Mesothelial cell of epicardium (in vitro differentiated cells): Measurements from ENCODE around the gene INCA1. TPM values are rescaled to one million over a fixed set of nuclear protein-coding genes. Genes with fewer than 3 reads are reported as not detected.

Source experiments
- DNase-seq, 2 experiments: peaks; one replicate each; pipeline ENCODE4 v3.0.0; 2021; ENCODE audit warnings: low spot score in 2 of 2; ENCODE audit not compliant: unreplicated experiment in 2 of 2
- H3K27ac Mint-ChIP-seq: 2 replicates; pipeline ENCODE4 v1.8.0; 2021; ENCODE audit warnings: mixed read lengths
- H3K27me3 Mint-ChIP-seq: 2 replicates; pipeline ENCODE4 v1.8.0; 2021; ENCODE audit warnings: low read depth, mixed read lengths
- H3K36me3 Mint-ChIP-seq: 2 replicates; pipeline ENCODE4 v1.8.0; 2021; ENCODE audit warnings: mixed read lengths
- H3K4me1 Mint-ChIP-seq: 2 replicates; pipeline ENCODE4 v1.8.0; 2021; ENCODE audit warnings: mixed read lengths
- H3K4me3 Mint-ChIP-seq: 2 replicates; pipeline ENCODE4 v1.8.0; 2021; ENCODE audit warnings: mild to moderate bottlenecking, moderate library complexity, mixed read lengths
- H3K9me3 Mint-ChIP-seq: 2 replicates; pipeline ENCODE4 v1.8.0; 2021; ENCODE audit warnings: mixed read lengths
- total RNA-seq: library from RNA; stranded (reverse); gene quantifications from 3 replicates; pipeline ENCODE4 v1.2.1, GENCODE V29; 2021
- TF ChIP-seq, protein P1 (sequence below): fragments of 200-600 bp; sonication (generic); IDR thresholded peaks from one replicate; pipeline ENCODE4 v1.5.0; 2021; ENCODE audit warnings: antibody characterized with exemption; ENCODE audit not compliant: unreplicated experiment

Gene INCA1
- total RNA-seq, 1 donor from 2014 or later: 2.7 TPM

DNA sequence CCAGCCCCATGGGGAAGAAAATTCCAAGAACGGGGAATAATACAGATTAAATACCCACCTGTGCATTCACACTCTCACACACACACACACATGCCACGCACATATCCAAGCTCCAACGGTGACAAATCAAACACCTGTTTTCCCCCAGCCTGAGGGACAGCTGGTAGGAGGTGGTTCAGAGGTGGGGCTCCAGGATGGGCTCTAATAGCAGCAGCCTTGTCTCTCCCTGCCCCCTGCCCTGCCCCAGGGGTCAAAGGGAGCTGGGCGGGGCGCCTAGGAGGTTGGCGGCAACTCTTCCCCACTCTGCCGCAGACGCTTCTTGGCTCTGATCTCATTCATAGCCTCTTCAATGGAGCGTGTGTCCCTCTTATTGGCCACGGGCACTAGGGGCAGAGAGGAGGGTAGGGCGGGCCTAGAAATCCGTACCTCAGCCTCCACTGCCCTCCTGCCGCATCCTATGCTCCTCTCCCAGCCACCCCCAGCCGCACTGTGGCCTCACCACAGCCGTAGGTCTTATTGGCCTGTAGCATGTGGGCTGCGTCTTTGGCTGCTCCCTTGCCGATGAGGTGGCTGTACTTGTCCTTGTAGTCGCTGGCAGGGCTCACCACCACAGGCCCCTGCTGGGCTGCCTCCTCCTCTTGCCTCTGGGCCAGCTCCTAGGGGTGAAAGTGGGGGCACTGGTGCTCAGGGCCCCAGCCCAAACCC, 37.9 kb downstream of the INCA1 start:
- Mint-ChIP-seq H3K9me3 (no peaks in the 10 kb centered on the region), H3K4me1 (no peaks in the 10 kb centered on the region), H3K27me3 (no peaks in the 10 kb centered on the region), H3K27ac (no peak overlapping the region), H3K36me3 (peaks cover 23% of the 10 kb centered on the region), H3K4me3 (no peak overlapping the region)
- DNase-seq: no peak
- TF ChIP-seq, protein P1, sequence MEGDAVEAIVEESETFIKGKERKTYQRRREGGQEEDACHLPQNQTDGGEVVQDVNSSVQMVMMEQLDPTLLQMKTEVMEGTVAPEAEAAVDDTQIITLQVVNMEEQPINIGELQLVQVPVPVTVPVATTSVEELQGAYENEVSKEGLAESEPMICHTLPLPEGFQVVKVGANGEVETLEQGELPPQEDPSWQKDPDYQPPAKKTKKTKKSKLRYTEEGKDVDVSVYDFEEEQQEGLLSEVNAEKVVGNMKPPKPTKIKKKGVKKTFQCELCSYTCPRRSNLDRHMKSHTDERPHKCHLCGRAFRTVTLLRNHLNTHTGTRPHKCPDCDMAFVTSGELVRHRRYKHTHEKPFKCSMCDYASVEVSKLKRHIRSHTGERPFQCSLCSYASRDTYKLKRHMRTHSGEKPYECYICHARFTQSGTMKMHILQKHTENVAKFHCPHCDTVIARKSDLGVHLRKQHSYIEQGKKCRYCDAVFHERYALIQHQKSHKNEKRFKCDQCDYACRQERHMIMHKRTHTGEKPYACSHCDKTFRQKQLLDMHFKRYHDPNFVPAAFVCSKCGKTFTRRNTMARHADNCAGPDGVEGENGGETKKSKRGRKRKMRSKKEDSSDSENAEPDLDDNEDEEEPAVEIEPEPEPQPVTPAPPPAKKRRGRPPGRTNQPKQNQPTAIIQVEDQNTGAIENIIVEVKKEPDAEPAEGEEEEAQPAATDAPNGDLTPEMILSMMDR: no peak

GRCh38 chr17:4958102-4958501, 39.2 kb downstream of the INCA1 start:
- TF ChIP-seq, protein P1: no peak
- Mint-ChIP-seq H3K27ac (no peak overlapping the region), H3K27me3 (no peaks in the 10 kb centered on the region), H3K4me1 (no peaks in the 10 kb centered on the region), H3K9me3 (no peaks in the 10 kb centered on the region), H3K4me3 (no peak overlapping the region), H3K36me3 (peaks cover 21% of the 10 kb centered on the region)
- no peak for DNase-seq

DNA sequence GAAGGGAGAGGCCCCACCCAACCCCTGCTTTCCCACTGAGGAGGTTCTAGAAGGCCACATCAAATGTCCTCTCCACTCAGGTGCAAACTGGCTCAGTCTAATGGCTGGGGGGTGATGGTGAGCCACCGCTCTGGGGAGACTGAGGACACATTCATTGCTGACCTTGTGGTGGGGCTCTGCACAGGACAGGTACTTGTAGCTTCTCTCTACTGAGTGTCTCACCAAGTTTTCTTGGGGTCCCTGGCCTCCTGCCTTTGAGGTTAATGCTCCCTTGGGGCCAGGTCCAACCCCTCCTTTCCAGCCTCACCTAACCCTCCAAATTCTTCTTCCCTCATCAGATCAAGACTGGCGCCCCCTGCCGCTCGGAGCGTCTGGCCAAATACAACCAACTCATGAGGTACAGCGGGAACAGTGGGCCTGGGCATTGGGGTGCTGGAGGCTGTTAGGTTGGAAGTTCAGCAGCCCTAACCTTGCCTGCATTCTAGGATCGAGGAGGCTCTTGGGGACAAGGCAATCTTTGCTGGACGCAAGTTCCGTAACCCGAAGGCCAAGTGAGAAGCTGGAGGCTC, 40.7 kb downstream of the INCA1 start:
- H3K4me3 Mint-ChIP-seq: no peak overlapping the region
- H3K36me3 Mint-ChIP-seq: peaks cover 19% of the 10 kb centered on the region
- no peaks in the 10 kb centered on the region for H3K9me3 Mint-ChIP-seq
- H3K4me1 Mint-ChIP-seq: peaks cover 3% of the 10 kb centered on the region
- TF ChIP-seq, protein P1: peak; percentile 21
- DNase-seq: no peak
- H3K27ac Mint-ChIP-seq: no peak overlapping the region
- H3K27me3 Mint-ChIP-seq: no peaks in the 10 kb centered on the region

GRCh38 chr17:4955091-4955490, 42.2 kb downstream of the INCA1 start:
- Mint-ChIP-seq H3K27me3 (no peaks in the 10 kb centered on the region), H3K4me1 (peaks cover 18% of the 10 kb centered on the region), H3K36me3 (peaks cover 11% of the 10 kb centered on the region), H3K4me3 (no peak overlapping the region), H3K27ac (no peak overlapping the region), H3K9me3 (no peaks in the 10 kb centered on the region)
- DNase-seq: no peak
- TF ChIP-seq, protein P1: no peak

- Mint-ChIP-seq H3K4me1 (peaks cover 19% of the 10 kb centered on the region), H3K27me3 (no peaks in the 10 kb centered on the region), H3K4me3 (no peak overlapping the region), H3K36me3 (no peaks in the 10 kb centered on the region), H3K27ac (no peak overlapping the region), H3K9me3 (no peaks in the 10 kb centered on the region)
- no peak for DNase-seq
- TF ChIP-seq, protein P1: no peak
These were observed 43.8 kb downstream of the INCA1 start for GRCh38 chr17:4953451-4953961.
